VCaP (cell line): ENCODE measurements around the gene SLC45A3.

Experiments
- H3K27ac ChIP-seq: fragments of 450-650 bp; 2 replicates; pipeline ENCODE4 v1.5.1; 2017
- TF ChIP-seq, protein P1 (sequence below): fragments of 450-650 bp; conservative IDR thresholded peaks from 2 replicates; pipeline ENCODE4 v1.5.1; 2017; ENCODE audit warnings: mild to moderate bottlenecking, moderate library complexity

The SLC45A3 gene

DNA sequence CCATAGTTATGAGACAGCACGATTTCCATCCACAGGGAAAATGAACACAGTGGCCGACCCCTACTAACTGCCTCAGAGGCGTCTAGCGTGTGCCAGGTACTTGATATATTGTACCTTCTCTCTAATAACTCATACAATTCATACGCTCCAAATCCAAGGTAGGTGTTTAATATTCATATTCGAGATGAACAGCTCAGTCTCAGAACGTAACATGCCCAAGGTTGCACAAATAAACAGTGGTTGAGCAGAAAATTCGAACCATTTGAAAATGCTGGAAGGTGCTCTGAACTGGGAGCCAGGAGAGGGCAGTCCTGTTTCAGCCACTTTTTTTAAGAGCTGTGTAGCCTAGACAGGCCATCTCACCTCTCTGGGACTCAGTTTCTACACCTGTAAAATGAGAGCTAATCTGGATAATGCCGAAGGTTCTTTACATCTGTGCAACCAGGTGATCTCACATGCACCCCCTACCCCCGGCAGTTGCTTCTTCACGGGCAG lies 7.9 kb downstream of the SLC45A3 start:
- TF ChIP-seq, protein P1, sequence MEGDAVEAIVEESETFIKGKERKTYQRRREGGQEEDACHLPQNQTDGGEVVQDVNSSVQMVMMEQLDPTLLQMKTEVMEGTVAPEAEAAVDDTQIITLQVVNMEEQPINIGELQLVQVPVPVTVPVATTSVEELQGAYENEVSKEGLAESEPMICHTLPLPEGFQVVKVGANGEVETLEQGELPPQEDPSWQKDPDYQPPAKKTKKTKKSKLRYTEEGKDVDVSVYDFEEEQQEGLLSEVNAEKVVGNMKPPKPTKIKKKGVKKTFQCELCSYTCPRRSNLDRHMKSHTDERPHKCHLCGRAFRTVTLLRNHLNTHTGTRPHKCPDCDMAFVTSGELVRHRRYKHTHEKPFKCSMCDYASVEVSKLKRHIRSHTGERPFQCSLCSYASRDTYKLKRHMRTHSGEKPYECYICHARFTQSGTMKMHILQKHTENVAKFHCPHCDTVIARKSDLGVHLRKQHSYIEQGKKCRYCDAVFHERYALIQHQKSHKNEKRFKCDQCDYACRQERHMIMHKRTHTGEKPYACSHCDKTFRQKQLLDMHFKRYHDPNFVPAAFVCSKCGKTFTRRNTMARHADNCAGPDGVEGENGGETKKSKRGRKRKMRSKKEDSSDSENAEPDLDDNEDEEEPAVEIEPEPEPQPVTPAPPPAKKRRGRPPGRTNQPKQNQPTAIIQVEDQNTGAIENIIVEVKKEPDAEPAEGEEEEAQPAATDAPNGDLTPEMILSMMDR: peak; percentile 46
- H3K27ac ChIP-seq: peak overlapping the region; percentile 88

DNA sequence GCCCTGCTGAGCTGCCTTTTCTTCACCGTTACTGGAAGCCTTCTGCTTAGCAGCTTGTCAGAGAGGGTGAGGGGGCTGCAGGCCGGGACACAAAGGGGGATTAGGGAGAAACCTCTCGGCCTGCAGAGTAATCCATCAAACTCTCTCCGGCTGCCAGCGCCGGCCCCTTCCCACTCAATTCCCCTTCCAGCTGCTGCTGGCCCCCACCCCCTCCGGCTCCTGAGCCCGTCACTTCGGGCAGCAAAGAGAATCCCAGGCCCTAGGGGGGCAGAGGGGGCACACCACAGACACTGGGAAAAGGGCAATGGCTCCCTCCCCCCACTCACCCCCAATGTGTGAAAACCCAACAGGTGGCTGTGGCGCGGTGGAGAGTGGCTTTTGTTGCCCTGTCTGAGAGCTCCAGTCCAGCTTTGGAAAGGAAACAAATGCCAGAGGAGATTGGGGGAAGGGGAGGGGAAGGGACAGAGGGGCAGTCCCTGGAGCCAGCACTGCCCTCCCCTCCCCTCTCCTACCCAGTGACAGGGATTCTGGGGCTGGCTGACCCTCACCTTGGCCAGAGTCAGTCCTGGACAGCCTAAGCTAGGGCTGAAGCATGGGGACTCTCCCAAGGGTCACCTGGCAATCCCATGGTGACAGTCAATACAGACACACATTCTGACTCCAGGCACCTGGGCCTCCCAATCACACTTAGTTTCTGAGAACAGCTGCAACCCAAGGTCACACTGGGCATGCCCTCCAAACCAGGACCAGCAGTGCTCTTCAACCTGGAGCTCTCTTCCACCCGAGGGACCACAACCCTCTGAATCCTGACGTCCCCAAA lies 9.5 kb downstream of the SLC45A3 start:
- peak overlapping the region; percentile 88 for H3K27ac ChIP-seq
- TF ChIP-seq, protein P1: no peak

GRCh38 chr1:205670150-205670446 lies 10.2 kb downstream of the SLC45A3 start:
- TF ChIP-seq, protein P1: no peak
- H3K27ac ChIP-seq: peak overlapping the region; percentile 88

DNA sequence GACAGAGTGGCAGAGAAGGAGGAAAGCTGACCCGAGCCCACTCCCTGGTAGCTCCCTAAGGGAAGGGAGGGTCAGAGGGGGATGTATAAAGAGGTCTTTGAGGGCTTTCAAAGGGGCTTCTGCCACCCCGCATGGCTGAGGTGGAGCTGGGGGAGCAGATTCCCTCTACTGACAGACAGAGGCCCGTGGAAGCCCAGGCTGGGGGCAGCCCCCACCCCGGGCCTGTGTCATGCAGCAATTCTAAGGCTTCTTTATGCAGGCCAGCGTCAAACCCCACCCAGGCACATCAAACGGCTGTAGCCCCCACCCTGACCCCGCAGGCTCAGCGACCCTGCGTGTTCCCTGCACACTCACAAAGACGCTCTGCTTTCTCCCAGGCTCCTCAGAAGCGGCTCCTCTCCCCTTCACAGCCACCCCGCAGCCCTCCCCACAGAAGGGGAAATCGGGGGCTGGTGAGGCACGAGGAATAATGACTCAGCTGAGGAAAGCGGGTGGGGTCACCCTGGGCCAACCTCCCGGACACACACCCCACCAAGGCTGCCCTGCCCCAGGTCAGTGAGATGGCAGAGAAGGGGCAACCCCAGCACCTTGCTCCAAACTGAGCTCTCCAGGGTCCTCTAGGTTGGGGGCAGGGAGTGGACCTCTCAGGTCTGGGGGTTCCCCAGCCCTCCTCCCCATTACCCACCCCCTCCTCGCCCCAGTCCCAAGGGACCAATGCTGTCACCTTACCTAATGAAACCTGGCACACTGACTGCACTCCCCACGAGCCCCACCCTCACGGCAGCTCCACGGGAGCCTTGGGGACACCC lies 10.8 kb downstream of the SLC45A3 start:
- TF ChIP-seq, protein P1: no peak
- peak overlapping the region; percentile 88 for H3K27ac ChIP-seq

- TF ChIP-seq, protein P1: no peak
- peak overlapping the region; percentile 88 for H3K27ac ChIP-seq
These were observed 11.4 kb downstream of the SLC45A3 start for GRCh38 chr1:205668951-205669340.

DNA sequence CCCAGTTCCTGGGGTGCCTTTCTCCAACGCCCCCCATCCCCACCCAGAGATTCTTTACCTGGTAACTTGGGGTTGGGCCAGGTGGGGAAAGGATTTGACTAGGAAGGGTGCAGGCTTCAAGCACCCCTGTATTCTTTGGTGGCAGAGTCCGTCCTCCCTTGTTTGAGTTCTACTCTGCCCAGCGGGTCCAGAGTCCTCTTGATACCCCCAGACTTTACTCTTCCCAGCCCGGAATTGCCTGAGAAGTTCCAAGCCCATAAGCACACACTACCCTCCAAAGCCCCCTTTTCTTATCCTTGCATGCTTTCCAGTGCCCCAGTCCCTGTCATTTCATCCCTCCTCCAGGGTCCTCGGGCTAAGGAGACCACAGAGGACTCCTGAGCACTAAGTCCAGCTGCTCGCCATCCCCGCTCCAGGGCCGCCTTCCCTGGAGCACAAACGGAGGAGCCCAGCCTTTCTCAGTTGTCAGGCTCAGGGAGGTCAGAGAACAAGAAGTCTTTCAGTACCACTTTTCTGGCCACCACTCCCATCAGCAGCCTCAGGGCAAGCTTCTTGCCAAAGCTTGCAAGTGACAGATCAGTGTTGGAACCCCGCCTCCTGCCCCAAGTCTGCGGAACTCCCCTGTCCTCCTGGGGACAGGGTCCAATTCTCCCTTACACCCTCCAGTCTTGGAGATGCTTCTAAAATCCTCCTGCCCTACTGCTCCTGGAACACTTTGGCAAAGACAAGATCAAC lies 12.2 kb downstream of the SLC45A3 start:
- peak overlapping the region; percentile 88 for H3K27ac ChIP-seq
- TF ChIP-seq, protein P1: no peak
